Raji (cell line): ENCODE measurements around the gene CSH1.
A peak's percentile ranks its signal among the peaks of the same experiment; 100 is the strongest.
"Not testable (repeated sequence)": the region's sequence is repeated elsewhere in the genome, so short reads cannot be mapped to it uniquely, and the experiment has no call there.

ENCODE experiments used
- POLR2A ChIP-seq: IDR thresholded peaks from 2 replicates; pipeline ENCODE4 v1.6.1; 2011; ENCODE audit warnings: low read depth, low read length, control low read depth; ENCODE audit not compliant: insufficient read depth

CSH1 gene

DNA sequence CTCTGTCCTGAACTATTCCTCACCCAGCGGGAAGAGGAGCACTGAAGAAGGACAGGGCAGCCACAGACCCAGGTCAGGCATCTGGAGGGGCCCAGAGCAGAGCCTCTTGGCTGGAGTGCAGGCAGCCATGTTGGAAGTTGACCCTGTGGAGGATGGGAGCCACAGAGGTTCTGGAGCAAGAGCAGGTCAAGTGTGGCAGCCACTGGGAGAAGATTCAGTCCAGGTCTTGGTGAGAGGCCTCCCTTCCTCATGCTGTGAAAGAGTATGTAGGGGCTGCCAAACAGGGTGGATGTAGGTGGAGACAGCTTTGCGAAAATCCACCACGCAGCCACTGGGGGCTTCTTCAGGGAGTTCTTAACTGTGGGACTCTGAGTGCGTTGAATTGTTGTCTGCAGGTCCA lies 36.3 kb upstream of the CSH1 start:
- no peak for TF ChIP-seq POLR2A

- peak; percentile 100 for TF ChIP-seq POLR2A
Observed at GRCh38 chr17:63931981-63932561, 35.7 kb upstream of the CSH1 start, which contains the start of gene CD79B. TSS of gene CD79B (minus strand) at chr17:63932331. CDS start at chr17:63932261, 70 bp downstream.

- peak; percentile 61 for TF ChIP-seq POLR2A
Observed at GRCh38 chr17:63930951-63931575, 34.7 kb upstream of the CSH1 start.

DNA sequence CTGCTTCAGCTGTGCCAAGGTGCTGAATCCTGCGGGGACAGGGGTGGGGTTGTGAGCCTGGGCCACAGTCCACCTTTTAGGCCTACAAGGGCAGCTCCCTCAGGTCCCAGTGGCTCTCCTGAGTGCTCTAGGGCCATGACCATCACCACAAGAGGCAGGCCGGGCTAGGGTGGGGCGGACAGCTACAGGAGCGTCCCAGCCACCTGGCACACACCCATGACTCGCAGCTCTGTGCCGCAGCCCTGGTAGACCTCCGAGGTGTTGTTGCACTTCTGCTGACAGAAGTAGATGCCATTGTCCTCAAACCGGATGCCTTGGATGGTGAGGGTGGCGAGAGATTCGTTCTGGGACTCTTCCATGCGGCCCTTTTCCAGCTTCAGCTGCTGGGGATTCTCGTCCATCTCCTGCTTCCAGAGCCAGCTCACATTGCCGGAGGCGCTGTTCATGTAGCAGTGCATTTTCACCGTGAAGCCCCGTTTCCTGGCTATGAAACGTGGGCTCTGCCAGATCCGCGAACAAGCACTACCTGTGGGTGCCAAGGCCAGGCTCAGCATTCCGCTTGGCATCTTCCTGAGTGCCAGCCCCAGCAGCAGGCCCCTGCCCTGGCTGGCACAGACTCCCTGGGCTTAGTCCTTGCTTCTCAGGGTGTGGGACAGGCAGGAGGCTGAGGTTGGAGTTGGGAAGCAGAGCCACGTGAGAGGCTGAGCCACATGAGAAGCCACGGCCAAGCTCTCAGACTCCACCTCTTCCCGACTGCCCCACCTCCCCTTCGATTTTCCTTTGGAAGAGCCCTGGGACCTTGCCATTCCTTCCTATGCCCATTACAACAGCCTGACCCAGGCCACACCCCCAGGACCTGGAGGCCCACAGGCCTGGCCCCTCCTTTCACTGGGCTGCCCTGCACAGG lies 33.7 kb upstream of the CSH1 start:
- TF ChIP-seq POLR2A: no peak

DNA sequence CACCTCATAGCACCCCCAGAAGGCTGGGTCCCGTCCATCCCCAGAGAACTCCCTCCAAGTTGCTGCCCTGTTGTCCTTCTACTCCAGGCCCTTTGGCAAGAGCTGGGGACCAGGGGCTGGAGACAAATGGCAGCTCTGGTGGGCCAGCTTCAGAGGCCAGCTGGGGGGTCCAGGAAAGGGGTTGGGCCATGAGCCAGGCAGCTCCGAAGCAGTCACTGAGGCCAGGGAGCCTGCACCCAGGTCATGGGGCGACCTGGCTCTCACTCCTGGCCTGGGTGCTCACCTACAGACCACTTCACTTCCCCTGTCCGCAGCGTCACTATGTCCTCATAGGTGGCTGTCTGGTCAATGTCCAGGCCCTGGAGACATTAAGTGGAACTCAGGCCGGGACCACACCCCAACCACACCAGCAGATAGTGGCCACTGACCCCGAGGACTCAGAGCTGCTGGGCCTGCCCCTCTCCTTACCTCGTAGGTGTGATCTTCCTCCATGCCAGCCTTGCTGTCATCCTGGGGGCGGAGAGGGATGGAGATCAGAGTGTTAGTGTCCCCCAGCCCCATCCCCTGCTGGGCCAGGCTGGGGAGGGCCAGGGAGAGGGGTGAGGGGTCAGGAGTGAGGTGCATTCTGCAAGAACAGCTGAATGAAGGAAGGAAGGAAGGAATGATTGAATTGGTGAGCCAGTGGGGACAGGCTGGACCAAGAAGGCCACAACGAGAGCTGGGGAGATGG lies 32.8 kb upstream of the CSH1 start:
- TF ChIP-seq POLR2A: 0 out of 2 replicates have a peak, but pooled peaks have one; percentile 10

DNA sequence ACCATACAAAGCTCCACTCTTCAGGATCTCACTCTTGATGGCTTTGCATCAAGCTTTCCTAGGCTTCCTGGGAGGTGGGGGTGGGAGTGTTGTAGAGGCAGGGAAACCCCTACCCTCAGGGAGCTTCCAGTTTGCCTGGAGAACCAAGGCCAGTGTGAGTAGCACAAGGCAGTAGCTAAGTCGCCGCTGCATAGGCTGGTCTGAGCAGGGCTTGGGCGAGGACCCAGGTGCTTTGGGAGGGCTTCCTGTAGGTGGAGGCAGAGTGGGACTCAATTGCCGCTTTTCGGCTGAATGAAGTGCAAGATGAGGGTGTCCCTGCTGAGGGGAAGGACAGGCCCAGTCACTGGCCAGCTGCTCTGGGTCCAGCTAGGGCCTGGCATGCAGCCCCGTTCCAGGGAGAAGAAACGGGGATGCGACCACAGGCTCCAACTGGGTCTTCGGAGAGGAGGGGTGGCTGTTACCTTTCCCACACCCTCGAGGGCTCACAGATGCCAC lies 31.8 kb upstream of the CSH1 start:
- no peak for TF ChIP-seq POLR2A

DNA sequence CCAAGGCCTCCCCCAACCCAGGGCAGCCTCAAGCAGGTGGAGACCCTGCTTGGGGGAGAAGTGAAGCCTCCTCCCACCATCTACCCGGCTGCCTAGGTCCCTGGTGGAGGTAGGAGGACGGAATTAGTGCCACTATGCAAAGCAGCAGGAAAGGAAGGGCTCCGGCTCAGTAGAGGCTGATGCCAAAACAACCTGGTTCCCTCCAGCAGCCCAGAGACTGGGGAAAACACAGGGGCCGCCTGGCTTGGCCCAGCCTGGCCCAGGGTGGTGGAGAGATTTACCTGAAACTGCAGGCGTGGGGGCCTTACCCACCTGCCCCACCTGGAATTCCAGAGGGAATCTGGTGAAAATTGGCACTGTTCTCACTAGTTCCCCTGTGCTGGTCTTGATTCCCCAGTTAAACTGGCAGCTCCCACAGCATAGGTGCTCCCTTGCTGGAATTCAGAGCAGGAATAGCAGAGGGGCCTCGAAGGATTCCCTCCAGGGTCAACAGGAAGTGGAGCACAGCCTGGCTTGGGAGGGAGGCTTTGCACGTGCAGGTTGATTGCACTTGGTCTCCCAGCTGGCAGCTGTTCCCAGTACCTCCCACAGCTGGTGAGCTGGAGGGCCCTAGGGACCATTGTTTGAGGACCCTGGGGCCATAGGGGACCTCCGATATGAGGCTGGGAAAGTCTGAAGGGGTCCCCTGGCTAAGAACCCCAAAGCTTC lies 31.2 kb upstream of the CSH1 start:
- peak; percentile 72 for TF ChIP-seq POLR2A

GRCh38 chr17:63926164-63926563 lies 29.8 kb upstream of the CSH1 start:
- TF ChIP-seq POLR2A: no peak

GRCh38 chr17:63925615-63926014 lies 29.2 kb upstream of the CSH1 start:
- TF ChIP-seq POLR2A: peak; percentile 60

DNA sequence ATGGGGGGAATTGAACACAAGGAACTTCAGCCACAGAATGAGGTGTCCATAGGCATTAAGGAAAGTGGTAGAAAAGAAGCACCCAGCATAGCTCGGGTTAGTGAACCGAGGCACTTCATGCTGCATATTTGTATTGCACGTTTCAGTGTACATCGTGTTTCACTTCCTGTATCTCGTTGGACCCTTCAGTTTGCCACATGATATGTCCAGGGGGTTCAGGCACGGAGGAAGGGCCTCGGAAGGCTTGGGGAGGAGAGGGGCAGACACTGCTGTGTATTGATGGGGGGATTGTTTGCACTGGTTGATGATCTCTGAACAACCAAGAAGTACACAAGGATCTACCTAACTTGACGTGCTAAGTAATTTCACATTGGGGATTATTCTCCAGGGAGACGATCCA lies 26.0 kb upstream of the CSH1 start:
- 0 out of 2 replicates have a peak, but pooled peaks have one; percentile 48 for TF ChIP-seq POLR2A

DNA sequence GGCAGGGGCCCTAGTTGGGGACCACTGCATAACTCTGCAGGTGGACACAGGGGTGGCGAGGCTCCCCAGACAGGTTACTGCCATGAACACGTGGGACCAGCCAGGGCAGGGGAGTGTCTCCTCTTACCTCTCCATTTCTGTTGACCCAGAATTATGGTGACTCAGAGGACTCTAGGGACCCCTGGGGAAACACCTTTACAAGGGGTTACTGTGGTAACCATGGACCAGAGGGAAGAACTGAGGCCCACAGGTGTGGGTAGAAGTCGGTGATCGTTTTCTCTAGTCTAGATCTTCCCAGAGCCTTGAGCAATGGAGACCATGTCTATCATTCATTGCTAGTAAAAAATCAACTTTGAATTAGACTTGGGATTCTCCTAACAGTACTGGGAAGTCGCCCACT lies 24.4 kb upstream of the CSH1 start:
- TF ChIP-seq POLR2A: 0 out of 2 replicates have a peak, but pooled peaks have one; percentile 23

GRCh38 chr17:63919311-63919723 lies 22.9 kb upstream of the CSH1 start:
- TF ChIP-seq POLR2A: 0 out of 2 replicates have a peak, but pooled peaks have one; percentile 27

DNA sequence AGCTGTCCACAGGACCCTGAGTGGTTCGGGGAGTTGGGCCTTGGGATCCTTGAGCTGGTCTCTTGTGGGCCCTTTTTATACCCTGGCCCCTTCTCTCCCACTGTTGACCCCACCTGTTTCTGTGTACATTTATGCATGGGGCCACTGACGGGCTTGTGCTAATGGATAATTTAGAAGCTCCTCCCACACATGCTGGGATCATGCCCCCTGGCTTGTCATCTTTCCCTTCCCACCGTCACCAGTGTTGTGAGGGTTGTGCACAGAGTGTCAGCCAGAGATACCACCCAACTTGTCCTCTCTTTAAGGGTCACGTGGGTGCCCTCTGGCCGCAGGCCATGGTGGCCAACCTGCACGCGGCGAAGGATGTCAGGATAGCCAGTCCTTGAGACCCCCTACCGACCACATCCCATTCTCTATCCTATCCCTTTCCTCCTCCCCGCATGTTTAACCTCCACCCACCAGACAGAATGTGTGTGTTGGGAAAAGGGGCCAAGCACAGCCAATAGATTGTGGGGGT lies 22.5 kb upstream of the CSH1 start, which contains the start of gene GH1:
Gene GH1 (minus strand): TSS at position 51 of the 517 bp plus-strand sequence. CDS start 63 bp downstream, outside the sequence.
- not testable (repeated sequence) for TF ChIP-seq POLR2A

- no peak for TF ChIP-seq POLR2A
Observed at GRCh38 chr17:63918305-63918704, 21.9 kb upstream of the CSH1 start.

DNA sequence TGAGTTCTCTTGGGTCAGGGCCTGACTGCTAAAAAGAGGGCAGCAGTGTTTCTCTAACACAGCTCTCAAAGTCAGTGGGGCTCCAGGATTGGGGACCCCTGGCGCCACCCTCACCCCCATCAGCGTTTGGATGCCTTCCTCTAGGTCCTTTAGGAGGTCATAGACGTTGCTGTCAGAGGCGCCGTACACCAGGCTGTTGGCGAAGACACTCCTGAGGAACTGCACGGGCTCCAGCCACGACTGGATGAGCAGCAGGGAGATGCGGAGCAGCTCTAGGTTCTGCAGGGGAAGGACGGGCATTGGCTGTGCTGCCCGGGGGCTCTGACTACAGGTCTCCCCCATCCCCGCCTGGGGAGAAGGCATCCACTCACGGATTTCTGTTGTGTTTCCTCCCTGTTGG lies 21.3 kb upstream of the CSH1 start:
- no peak for TF ChIP-seq POLR2A
